Suprapubic skin (tissue), 4 donors: Measurements from ENCODE around the gene TRIM44. TPM values are rescaled to one million over a fixed set of nuclear protein-coding genes. Genes with fewer than 3 reads are reported as not detected.

Experiments
- DNase-seq, 2 donors: peaks; one replicate each; pipeline ENCODE4 v3.0.0-alpha.2; 2019; ENCODE audit warnings: low spot score in 2 of 2
- H3K27ac ChIP-seq: fragments of 200-600 bp; sonication (generic); one replicate; pipeline ENCODE4 v1.5.1; 2019
- H3K27me3 ChIP-seq: fragments of 200-600 bp; sonication (generic); one replicate; pipeline ENCODE4 v1.5.1; 2019
- H3K36me3 ChIP-seq: fragments of 200-600 bp; sonication (generic); one replicate; pipeline ENCODE4 v1.5.1; 2019
- H3K4me1 ChIP-seq: fragments of 200-600 bp; sonication (generic); one replicate; pipeline ENCODE4 v1.5.1; 2019
- H3K4me3 ChIP-seq: fragments of 200-600 bp; sonication (generic); one replicate; pipeline ENCODE4 v1.5.1; 2019; ENCODE audit warnings: mild to moderate bottlenecking
- H3K9me3 ChIP-seq: fragments of 200-600 bp; sonication (generic); one replicate; pipeline ENCODE4 v1.5.1; 2019
- EP300 ChIP-seq: sonication (generic); formaldehyde crosslinking; IDR thresholded peaks from one replicate; pipeline ENCODE4 v1.6.1; 2017; ENCODE audit warnings: antibody characterized with exemption
- POLR2A ChIP-seq, 2 donors: fragments of 450-650 bp; IDR thresholded peaks; one replicate each; pipeline ENCODE4 v1.6.1; 2017; ENCODE audit warnings: antibody characterized with exemption in 2 of 2, mild to moderate bottlenecking in 2 of 2, moderate library complexity in 2 of 2
- POLR2AphosphoS5 ChIP-seq, 3 donors: sonication (generic); formaldehyde crosslinking; IDR thresholded peaks; one replicate each; pipeline ENCODE4 v1.6.1; 2017; ENCODE audit warnings: antibody characterized with exemption in 3 of 3
- WGBS: methylation state at CpG from one replicate; pipeline ENCODE4 v1.1.5; 2018; 5-methylcytosine and 5-hydroxymethylcytosine counted together
- total RNA-seq, 4 donors: library from RNA; depleted of rRNA; stranded (reverse); fragments of >200 nt; gene quantifications; one replicate each; pipeline ENCODE4 v1.1.0, GENCODE V29; 2016
- TF ChIP-seq, protein P1 (sequence below), 2 donors: fragments of 200-600 bp in 1 of 2; fragments of 450-650 bp in 1 of 2; sonication (generic) in 1 of 2; IDR thresholded peaks; one replicate each; pipeline ENCODE4 v1.5.1; 2016 to 2019; ENCODE audit warnings: antibody characterized with exemption in 2 of 2, mild to moderate bottlenecking in 1 of 2, moderate library complexity in 1 of 2

TRIM44 gene
- total RNA-seq, 4 donors from 2014 or later: 21.3 to 55.7 (median 31.3) TPM

DNA sequence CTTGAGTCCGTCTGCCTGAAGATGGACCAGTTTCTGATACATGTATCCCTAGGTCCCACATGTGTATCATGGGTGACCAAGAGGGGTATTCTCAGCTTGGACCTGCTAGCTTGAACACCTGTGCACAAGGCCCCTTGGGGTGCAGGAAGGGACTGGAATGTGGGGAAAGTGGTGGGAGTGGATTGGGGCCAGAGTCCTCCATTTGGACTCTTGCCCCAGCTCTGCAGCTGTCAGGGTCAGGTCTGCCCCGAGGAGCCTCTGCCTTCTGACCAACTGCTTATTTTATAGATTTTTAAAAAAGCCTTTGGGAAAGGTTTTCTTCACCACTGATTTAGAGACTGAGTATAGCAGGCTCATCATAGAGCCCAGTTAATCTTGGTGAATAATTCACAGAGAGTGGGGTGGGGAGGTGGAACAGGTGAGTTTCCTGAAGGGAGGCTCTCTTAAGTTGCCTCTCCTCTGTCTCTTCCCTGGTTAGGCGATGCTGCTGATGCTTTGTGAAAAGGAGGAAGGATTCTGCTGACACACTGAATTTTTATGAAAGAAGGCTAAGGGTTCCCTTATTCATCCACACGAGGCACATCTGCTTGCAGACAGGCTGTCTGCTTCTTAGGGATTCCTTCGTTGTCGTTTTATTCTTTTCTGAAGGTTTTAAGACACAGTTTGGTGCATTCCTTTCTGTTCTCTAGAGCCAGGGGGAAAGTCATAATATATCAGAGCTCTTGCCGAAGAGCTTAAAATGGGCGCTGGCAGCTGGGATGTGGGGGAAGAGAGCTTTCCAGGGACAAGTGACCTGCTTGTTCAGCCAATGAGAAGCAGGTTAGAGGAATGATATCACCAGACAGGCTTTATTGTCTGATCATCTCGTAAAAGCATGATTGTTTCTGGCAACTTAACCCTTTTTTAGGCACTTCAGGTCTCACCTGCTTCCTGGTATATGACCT, 19.9 kb downstream of the TRIM44 start:
- Histone ChIP-seq H3K4me3 (no peak overlapping the region), H3K27ac (no peak overlapping the region)
- 28% methylated on average over 9 of the region's 9 CpGs for WGBS

DNA sequence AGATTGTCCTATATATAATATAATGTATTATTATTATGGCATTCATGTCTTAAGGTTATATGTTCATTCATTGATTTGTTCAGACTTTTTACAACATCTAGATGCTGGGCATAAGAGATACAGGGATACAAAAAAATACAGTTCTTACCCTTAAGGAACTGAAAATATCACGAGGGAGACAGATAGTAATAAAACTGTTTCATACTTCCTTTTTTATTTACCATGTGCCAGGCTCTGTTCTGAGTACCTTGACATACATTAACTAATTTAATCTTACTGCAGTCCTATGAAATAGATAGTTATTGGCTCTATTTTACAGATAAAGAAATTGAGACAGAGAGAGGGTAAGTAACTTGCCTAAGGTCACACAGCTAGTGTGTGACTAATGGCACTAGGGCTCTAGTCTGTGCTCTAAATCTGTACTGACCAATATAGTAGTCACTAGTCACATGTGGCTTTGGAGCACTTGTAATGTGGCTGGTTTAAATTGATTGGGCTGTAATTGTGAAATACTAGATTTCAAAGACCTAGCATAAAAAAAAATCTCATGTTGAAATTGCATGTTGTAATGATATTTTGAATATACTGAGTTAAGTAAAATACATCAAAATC, 21.3 kb downstream of the TRIM44 start:
- no peaks in the 10 kb centered on the region for H3K27me3 ChIP-seq
- peaks cover 7% of the 10 kb centered on the region for H3K4me1 ChIP-seq
- H3K9me3 ChIP-seq: no peaks in the 10 kb centered on the region
- 70% methylated on average over 1 of the region's 1 CpG for WGBS
- peaks cover 20% of the 10 kb centered on the region for H3K36me3 ChIP-seq
- H3K27ac ChIP-seq: no peak overlapping the region
- H3K4me3 ChIP-seq: no peak overlapping the region
- TF ChIP-seq EP300 (no peak), POLR2A (IDR thresholded peaks at IDR 0.05) (no peak), POLR2AphosphoS5 (IDR thresholded peaks at IDR 0.05) (no peak)
- TF ChIP-seq, protein P1, sequence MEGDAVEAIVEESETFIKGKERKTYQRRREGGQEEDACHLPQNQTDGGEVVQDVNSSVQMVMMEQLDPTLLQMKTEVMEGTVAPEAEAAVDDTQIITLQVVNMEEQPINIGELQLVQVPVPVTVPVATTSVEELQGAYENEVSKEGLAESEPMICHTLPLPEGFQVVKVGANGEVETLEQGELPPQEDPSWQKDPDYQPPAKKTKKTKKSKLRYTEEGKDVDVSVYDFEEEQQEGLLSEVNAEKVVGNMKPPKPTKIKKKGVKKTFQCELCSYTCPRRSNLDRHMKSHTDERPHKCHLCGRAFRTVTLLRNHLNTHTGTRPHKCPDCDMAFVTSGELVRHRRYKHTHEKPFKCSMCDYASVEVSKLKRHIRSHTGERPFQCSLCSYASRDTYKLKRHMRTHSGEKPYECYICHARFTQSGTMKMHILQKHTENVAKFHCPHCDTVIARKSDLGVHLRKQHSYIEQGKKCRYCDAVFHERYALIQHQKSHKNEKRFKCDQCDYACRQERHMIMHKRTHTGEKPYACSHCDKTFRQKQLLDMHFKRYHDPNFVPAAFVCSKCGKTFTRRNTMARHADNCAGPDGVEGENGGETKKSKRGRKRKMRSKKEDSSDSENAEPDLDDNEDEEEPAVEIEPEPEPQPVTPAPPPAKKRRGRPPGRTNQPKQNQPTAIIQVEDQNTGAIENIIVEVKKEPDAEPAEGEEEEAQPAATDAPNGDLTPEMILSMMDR (IDR thresholded peaks at IDR 0.05): no peak
- no peak for DNase-seq

More for the DNA sequence above, 19.9 kb downstream of the TRIM44 start:
- Histone ChIP-seq H3K4me1 (peaks cover 7% of the 10 kb centered on the region), H3K27me3 (no peaks in the 10 kb centered on the region), H3K36me3 (peaks cover 20% of the 10 kb centered on the region), H3K9me3 (no peaks in the 10 kb centered on the region)
- DNase-seq: no peak
- no peak for TF ChIP-seq EP300
- TF ChIP-seq, protein P1 (IDR thresholded peaks at IDR 0.05): no peak
- TF ChIP-seq POLR2AphosphoS5 (IDR thresholded peaks at IDR 0.05): no peak
- no peak for TF ChIP-seq POLR2A (IDR thresholded peaks at IDR 0.05)

DNA sequence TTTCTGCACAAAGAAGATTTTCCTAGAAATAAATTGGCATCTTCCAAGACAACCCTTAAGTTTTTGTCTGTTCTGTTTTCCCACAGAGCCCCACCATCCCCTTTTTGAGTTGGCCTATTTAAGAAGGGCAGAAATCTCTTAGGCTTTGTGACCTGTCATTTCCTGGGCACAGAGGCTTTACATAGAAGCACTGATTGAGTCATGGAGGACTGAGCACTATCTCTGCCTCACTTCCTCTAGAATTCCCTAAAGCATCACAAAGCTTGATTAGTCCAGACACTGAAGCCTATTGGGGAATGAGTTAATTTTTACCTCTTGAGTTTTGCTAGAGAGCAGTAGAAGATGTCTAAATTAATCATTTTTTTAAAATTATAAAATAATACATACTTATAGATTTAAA, 25.4 kb downstream of the TRIM44 start:
- H3K4me3 ChIP-seq: no peak overlapping the region
- no peaks in the 10 kb centered on the region for H3K27me3 ChIP-seq
- H3K27ac ChIP-seq: no peak overlapping the region
- TF ChIP-seq, protein P1 (IDR thresholded peaks at IDR 0.05): no peak
- TF ChIP-seq POLR2AphosphoS5 (IDR thresholded peaks at IDR 0.05) (no peak), EP300 (no peak)
- no peaks in the 10 kb centered on the region for H3K4me1 ChIP-seq
- no peak for DNase-seq
- peaks cover 20% of the 10 kb centered on the region for H3K36me3 ChIP-seq
- H3K9me3 ChIP-seq: no peaks in the 10 kb centered on the region

DNA sequence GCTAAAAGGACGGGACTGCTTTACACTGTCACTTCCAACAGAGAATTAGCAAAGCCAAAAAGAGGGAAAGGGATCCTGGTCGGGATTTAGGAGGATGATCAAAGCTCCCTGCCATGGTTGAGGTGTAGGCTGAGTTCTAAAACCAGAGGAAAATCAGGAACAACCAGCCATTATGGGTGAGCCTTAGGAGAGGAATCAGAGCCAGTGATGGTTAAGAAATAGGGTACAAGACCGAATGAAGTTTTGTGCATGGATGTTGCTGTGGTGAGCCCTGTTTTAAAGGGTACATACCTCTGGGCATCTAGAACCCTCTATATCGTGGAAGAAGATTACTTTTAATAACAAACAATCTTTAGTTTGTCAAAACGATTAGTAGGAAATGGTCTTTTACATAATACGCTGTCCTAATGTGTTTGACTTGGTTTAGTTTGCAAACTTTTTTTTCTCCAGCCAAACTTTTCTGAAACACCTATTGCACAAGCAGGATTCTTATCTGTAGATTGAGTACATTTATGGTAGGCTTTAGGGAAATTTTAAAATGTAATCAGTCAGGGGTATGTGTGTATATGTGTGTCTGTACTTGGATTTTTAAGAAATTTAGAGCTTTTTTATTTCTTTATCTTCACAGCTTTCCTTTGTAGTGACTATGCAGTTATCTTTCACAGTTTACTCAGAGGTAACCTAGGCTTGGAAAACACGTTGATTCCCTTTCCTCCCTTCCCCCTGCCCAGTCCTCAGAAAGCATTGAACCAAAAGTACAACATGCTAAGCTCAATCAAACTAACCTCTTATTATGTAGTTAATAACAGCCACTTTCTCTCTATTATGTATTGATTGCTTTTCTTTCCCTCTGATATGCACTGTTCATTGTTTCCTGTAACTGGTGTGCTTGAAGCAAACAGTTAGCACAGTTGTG, 26.8 kb downstream of the TRIM44 start:
- H3K27ac ChIP-seq: no peak overlapping the region
- no peaks in the 10 kb centered on the region for H3K9me3 ChIP-seq
- WGBS: 84% methylated on average over 7 of the region's 7 CpGs
- H3K4me1 ChIP-seq: no peaks in the 10 kb centered on the region
- no peak overlapping the region for H3K4me3 ChIP-seq
- TF ChIP-seq EP300: no peak
- TF ChIP-seq, protein P1 (IDR thresholded peaks at IDR 0.05): no peak
- TF ChIP-seq POLR2AphosphoS5 (IDR thresholded peaks at IDR 0.05): no peak
- no peak for TF ChIP-seq POLR2A (IDR thresholded peaks at IDR 0.05)
- no peaks in the 10 kb centered on the region for H3K27me3 ChIP-seq
- no peak for DNase-seq
- peaks cover 20% of the 10 kb centered on the region for H3K36me3 ChIP-seq
